Pulmonary artery endothelial cell (primary cell): ENCODE measurements around the gene ABHD17A. TPM values are rescaled to one million over a fixed set of nuclear protein-coding genes. Genes with fewer than 3 reads are reported as not detected.
"Not testable (repeated sequence)": the region's sequence is repeated elsewhere in the genome, so short reads cannot be mapped to it uniquely, and the experiment has no call there.

Source experiments
- DNase-seq: peaks from one replicate; pipeline ENCODE4 v3.0.0-alpha.2; 2011; ENCODE audit warnings: low read depth, low spot score
- total RNA-seq: library from RNA; depleted of rRNA; stranded (reverse); fragments of >200 nt; gene quantifications from 2 replicates; pipeline ENCODE4 v1.2.3, GENCODE V29; 2014

The ABHD17A gene
- total RNA-seq, 1 donor from 2014 or later = 128 TPM

DNA sequence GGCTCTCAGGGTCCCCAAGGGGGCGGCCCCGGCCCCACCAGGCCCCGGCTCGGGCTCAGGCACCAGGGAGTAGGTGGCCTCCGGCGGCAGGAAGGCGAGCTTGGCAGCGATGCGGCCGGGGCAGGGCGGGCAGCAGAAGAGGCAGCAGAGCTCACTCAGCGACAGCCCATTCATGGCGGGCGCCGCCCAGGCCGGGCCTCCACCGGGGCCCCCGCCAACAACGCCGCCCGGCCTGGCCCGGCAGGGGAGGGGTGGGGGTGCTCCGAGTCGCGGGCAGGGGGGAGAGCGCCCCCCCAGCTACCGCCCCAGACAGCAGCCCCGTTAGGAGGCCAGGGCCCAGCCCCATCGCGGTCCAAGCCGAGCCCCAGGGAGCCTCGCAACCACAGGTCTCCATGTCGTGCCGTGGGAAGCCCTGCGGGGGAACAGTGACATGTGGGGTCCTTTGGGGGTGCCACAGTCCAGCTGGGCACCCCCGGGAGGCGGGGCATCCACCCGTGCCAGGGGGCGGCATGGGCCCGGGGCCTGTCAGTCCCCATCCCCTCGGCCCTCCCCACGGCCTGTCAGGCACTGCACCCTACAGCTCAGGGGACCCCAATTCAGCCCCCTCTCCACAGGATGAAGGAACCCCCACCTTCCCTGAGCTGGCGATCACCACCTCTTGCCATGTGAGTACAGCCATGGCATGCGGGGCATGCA, 3.8 kb downstream of the ABHD17A start:
- not testable (repeated sequence) for DNase-seq

DNA sequence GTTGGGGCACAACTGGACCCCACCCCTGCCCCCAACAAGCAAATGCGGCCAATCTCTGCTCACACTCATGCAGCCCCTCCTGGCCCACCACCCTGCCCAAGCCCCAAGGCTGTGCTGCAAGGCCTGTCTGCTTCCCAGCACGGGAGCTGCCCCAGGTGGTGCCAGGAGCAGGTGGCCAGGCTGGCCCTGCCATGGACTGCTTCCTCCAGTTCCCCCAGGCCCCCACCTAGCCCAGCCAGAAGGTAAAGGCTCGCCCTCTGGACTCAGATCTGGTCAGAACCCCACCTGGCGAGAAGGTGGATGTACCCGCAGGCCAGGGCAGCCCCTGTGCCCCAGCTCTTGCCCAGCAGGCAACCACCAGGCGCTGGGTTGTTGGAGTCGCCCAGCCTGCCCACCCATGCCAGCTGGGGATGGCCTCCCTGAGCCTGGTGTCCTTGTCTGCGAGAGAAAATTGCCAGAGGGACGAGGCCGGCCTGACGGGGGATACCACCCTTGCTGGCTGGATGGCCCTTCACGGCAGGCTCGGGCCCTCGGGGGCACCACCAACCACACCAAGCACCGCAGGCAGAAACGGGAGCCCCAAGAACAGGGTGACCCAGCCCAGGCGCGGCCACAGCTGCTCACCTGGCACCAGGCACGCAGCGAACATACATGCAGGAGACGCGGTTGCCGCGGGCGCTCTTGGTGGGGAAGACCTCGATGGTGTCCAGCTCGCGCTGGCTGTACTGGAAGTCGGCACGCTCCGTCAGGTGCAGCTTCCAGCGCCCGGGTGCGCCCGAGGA, 4.5 kb downstream of the ABHD17A start:
- no peak for DNase-seq

DNA sequence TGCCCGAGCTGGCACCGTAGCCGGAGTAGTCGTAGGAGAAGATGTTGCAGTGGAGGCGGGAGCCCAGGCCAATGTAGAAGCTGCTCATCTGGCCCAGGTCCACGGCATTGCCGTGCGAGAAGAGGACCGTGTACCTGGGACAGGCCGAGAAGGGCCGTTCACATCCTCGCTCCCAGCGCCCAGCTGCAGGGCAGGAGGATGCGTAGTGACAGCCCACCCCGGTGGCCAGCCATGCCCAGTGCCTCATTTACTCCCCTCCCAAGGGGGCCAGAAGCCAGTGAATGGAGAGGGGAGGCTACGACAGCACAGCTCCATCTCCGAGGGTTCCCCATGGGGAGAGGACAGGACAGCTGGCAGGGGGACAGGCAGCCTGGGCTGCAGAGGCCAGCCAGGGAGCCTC, 5.3 kb downstream of the ABHD17A start:
- not testable (repeated sequence) for DNase-seq

DNA sequence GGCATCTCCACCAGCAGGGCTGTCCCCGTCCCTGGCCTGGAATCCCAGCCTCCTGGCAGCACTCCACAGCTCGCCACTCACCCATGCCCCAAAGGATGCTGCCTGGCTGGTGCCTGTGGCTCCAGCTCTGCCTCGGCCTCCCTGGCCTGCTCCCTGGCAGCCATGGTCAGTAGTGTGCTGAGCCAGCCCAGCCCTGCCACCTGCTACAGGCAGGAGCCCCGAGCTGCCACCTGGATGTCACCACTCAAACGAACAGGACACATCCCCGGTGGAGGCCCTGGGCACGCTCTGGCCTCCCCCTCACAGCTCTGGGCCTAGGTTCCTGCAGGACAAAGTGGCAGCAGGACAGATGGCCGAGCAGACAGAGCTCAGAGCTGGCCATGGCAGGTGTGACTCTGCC, 6.7 kb downstream of the ABHD17A start:
- DNase-seq = not testable (repeated sequence)

DNA sequence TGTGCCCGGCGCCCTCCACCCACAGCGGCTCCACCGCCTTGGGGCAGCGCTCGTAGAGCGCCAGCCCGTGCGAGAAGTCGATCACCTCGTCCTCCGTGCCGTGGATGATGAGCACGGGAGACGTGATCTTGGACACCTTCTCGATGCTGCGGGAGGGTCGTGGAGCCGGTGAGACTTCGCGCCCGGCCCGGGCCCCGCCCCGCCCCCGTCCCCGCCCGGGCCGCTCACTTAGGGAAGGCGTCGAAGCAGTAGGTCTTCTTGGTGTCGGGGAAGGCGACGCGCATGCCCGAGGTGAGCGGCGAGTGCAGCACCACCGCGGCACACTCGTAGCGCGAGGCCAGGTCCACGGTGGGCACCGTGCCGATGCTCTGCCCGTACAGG, 8.0 kb downstream of the ABHD17A start:
- not testable (repeated sequence) for DNase-seq

DNA sequence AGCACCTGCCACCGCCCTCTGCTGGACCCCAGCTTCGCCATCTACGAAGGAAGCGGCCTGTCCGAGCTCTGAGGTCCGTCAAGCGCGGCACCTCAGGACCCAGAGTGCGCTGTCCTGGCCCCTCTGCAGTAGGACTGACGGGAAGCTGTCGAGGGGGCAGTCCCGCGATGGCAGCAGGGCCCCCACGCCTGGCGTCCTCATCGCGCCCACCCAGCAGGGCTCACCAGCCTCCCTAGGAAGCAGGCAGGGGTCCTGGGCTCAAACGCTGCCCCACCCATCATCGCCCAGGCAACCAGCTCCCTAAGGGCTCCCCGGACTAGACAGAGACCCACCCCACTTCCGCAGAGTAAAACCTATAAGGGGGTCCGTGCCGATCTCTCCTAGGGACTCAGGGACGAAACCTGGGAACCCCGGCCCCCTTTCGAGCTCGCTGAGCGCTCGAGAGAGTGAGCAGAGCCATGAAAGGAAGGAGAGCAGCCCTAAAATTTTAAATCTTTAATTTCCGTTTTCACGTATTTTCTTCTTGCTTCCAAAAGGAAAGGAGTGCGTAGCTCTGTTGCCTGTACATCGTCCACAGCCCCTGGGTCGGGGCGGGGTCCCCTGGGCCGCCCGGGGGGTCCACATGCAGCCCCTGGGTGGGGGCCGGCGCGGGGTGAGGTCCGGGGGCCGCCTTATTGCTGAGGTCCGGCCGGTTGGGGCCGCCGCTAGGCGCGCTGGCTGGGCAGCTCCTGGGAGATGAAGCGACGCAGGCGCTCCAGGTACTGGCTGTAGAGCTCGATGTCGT, 8.6 kb downstream of the ABHD17A start:
- DNase-seq = not testable (repeated sequence)

DNA sequence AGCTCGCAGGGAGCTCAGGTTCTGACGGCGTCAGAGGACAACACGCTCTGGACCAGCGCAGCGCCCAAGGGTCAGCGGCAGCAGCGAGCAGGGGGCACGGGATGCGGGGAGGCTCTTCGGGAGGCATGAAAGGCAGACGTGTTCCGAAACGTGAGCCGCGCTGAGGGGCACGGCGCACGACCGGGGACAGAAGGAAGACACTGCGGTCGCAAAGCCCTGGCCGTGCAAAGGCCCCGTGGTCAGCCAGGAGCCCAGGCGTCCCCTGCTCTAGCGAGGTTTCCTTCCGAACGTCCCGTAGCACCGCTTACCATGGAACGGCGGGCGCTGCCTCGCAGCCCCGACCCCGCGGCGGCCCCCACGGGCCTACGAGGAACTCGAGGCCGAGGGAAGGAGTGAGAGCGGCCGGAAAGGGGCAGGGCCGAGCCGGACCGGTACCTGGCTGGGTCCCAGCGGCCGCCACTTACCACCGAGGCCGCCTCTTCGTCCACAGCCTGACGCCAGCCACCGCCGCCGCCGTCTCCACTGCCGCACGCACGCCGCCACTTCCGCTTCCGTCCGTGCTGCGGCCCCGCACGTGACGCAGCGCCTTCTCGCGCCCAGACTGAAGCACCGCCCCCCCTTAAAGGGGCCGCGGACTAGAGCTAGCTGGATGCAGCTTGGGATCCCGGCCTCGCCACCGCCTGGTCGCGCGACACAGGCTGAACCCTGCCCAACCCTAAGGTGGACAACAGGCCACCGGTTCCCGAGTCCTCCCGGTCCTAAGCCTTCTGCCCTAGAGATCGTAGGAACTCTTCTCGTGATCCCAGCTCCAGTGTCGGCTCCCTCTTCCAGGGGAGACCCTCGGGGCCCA, 9.4 kb downstream of the ABHD17A start:
- no peak for DNase-seq

DNA sequence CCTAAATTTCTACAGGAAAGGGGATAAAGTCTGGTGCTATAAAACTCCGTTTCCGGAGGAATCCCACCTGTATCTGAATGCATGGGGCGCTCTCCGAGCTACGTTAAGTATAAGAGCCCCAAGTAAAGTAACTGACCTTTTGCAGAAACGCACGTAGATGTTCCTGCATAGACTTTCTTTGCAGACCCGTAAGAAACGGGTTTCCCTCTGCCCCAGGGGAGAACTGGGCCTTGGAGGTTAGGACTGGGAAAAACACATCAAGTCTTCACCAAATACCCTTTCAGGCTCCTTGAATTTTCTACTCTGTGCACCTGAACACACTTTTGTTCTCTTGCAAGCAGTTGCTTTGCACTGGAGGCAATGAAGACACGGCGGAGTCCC, 10.0 kb downstream of the ABHD17A start:
- DNase-seq = not testable (repeated sequence)

DNA sequence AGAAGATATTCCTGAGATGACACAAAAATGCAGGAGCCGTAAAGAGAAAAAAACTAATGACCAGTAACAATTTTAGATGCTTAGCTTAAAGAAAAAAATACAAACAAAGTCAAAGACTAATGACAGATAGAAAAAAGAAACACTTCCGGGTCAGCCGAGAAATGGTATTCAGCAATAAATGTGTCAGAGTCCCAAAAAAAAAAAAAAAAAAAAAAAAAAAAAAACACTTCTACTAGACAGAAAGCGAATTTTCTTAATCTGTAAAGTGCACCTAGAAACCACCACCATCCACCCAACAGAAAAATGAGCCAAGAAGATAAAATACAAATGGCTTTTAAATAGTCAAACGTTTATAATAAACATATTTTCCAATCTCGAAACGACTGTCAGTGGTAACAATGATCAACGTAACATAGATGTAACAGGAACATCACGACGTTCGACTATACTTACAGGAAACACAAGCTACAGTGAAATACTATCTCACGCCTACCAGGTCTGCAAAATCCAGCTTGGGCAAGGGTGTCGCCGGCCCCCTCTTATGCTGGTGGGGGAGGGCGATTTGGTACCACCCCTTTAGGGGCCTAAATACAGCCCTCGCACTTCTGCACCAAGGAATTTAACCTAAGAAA, 10.6 kb downstream of the ABHD17A start:
- no peak for DNase-seq

DNA sequence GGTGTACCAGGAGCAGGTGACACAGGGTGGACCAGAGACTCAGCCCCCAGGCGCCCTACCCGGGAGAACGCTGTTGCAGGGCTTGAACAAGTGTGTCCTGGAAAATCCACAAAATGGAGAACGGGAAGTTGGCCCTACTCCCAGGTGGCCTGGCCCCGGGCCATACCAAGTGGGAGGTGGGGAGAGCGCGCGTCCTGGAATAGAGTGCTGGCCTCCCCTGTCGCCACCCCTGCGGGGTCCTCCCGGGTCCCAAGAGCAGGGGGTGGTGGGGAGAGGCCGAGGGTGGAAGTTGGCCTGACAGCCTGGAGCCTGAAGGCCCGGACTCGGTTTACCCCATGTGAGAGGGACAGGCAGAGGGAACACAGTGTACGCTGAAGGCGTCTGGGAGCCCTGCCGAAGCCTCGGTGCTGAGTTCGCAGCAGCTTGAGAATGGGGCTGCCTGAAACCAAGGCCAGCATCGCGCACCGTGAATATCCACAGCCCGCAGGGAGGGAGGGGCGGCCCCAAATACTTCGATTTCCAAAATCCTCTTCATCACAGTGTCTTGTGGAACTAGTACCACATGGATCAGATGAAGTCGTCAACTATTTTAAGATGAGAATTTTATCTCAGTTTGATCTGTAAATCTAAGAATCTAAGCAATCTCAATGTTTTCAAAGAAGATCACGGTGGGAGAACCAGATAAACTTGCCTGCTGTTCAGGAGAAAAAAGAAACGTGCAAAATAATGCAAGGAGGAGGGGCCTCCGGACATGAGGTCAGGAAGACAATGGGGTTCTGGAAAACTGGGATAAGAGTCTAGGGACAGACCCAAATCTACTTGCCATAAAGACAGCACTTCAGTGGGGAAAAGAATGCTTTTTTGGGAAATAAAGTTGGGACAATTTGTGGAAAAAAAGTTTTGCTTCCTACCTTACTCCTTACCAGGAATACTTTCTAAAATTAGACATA, 11.5 kb downstream of the ABHD17A start:
- DNase-seq = no peak

DNA sequence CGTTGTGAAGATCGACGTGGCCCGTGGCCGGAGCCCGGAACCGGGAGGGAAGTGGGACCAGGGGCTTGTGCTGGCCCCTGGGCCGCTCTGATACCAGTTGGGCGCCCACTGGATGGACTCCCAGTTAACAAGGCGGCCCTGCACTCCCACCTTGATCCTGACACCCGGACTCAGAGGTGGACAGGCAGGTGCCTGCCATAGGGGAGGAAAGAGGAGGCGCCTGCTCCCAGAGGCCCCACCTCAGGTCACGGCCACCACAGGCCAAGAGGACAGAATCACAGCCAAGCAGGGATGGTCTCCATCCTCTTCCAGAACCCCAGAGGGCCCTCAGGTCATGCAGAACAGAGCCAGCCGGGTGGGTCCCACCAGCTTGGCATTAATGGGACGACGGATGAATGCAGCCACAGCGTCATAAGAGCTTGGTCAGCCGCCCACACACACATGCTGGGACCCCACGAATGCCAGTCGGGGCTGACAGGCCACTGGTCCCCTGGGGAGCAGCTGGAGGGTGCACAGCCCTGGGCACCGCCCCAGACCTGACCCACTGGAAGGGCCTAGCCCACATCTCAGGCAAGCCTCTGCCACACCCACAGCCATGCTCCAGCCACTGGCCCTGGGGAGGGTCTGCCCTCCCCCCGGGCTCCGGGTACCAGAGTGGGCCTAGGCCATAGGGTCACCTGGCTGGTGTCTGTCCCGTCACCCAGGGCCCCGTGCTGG, 12.3 kb downstream of the ABHD17A start:
- DNase-seq = no peak

DNA sequence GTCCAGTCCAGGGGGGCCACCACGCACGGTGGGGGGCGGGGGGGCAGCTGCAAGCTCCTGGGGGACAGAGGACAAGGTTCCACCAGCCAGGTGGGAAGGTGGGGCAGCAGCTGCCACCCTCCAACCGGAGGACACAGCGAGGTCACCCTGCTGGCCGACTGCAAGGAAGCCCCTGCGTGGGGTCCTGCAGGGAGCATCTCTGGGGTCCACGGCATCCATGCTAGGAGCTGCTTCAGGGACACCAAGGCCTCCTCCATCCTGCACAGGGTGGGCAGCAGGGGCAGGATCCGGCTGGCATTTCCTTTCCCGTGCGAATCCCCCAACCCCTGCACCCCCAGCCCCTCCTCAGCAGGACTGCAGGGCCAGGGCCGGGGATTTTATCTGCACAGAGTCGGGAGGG, 13.7 kb downstream of the ABHD17A start:
- no peak for DNase-seq

DNA sequence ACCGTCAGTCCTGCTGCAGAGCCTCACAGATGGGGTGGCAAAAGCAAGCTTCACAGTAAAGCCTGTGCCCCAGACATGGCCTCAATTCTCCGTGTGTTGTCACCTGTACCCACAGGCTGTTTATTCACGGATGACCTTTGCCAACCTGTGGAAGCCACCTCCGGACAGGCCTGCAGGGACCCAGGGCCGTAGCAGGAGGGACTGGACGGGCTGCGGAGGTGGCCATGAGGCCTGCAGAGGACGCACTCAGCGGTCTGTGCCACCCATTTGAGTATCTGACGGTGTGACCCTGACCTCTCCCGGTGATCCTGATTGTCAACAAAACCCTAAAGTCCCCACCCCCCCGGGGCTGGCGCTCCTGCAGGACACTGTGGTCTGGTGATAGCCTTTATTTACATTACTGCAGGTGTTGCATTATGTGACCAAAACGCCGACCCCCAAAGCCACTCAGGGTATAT, 14.1 kb downstream of the ABHD17A start:
- no peak for DNase-seq

DNA sequence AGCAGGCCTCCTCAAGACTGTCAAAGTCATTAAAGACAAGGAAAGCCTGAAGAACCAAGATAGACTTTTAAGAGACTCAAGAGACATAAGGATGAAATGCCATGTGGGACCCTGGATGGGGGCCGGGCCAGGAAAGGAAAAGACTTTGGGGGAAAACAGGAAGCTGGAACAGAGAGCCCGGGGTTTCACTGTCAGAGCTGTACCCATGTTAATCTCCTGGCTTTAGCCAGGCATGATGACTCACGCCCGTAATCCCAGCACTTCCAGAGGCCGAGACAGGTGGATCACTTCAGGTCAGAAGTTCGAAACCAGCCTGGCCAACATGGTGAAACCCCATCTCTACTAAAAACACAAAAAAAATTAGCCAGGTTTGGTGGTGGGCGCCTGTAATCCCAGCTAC, 16.3 kb downstream of the ABHD17A start:
- no peak for DNase-seq

DNA sequence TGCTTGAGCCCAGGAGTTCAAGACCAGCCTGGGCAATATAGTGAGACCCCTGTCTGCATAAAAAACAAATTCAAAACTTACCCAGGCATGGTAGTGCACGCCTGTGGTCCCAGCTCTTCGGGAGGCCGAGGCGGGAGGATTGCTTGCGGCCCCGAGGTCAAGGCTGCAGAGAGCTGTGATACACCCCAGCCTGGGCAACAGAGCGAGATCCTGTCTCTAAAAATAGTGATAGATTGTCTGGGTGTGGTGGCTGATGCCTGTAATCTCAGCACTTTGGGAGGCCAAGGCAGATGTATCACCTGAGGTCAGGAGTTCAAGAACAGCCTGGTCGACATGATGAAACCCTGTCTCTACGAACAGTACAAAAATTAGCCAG, 18.0 kb downstream of the ABHD17A start:
- no peak for DNase-seq

DNA sequence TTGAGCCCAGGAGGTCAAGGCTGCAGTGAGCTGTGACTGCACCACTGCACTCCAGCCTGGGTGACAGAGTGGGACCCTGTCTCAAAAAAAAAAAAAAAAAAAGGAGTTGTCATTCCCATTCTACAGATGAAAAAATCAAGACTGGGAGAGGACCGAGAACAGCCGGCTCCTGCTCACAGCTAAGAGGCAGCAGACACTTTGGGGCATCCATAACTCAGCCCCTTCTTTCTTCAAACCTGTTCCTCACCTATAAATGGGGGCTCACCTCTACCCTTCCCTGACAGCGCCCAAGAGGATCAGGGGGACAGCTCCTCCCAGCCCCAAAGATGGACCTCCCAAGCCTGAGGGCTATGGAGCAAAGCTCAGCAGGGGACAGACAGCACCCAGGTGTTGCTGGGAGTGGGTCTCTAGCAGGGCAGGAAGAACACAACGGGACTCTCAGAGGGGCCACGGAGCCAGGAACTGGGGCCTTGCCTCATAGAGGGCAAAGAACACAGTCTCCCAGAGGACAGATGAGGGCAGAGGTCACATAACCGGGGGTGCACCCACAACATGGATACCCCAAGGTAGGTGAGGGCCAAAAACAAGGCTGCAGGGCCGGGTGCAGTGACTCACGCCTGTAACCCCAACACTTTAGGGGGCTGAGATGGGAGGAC, 18.5 kb downstream of the ABHD17A start:
- no peak for DNase-seq

DNA sequence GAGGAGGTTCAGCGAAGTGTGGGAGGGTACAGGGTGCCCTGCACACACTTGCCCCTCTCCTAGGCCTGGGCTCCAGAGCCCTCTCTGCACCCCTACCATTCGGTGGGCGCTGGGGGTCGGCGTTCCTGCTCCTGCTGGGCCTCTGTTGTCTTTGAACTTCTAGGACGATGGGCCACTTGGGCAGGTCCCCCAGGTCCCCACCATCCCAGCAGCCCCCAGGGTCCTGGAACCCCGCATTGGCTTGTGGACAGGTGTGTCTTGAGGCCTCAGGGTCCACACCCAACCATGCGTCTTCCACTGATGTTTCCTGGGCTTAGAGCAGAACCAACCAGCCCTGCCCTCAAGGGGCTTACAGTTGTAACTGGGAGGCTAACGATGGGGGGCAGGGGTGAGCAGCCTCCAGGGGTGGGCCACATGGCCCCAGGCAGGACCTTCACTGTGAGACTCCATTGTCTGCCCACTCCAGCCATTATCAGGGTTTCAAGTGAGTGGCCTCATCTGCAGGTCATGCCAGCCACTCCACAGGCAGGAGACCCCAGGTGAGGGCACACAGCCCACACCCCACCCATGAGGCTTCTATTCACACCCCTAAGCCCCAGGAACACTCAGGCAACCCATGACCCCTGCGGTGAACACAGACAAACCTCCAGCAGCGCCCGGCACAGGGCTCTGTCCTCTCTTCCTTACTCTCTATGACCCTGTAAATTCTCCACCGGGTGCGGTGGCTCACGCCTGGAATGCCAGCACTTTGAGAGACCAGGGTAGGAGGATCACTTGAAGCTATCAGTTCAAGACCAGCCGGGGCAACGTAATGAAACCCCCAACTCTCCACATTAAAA, 19.9 kb downstream of the ABHD17A start:
- DNase-seq = no peak
